Neural cell (in vitro differentiated cells): Measurements from ENCODE around the gene GCNT3. TPM values are rescaled to one million over a fixed set of nuclear protein-coding genes. Genes with fewer than 3 reads are reported as not detected.

ENCODE experiments used
- H2AFZ ChIP-seq: fragments of 200-600, 300-800 bp; sonication (generic), shearing (Covaris generic); 2 replicates; pipeline ENCODE4 v1.6.0; 2014; ENCODE audit warnings: low read depth, mild to moderate bottlenecking, antibody characterized with exemption, low read length, moderate library complexity
- H3F3A ChIP-seq: fragments of 200-600 bp; shearing (Covaris generic); 2 replicates; pipeline ENCODE4 v1.6.1; 2016; ENCODE audit warnings: mild to moderate bottlenecking, moderate library complexity, mixed read lengths, antibody characterized with exemption, low read length; ENCODE audit not compliant: insufficient read depth, poor library complexity, severe bottlenecking
- H3K27ac ChIP-seq: fragments of 200-600, 300-800 bp; sonication (generic), shearing (Covaris generic); 2 replicates; pipeline ENCODE4 v1.5.1; 2014; ENCODE audit warnings: mild to moderate bottlenecking, low read length, moderate library complexity
- H3K27me3 ChIP-seq: fragments of 300-800, 200-600 bp; sonication (generic), shearing (Covaris generic); 2 replicates; pipeline ENCODE4 v1.6.0; 2014; ENCODE audit warnings: mild to moderate bottlenecking, low read depth, low read length, moderate library complexity; ENCODE audit not compliant: insufficient read depth
- H3K36me3 ChIP-seq: fragments of 300-800, 200-600 bp; sonication (generic), shearing (Covaris generic); 2 replicates; pipeline ENCODE4 v1.5.1; 2014; ENCODE audit warnings: mild to moderate bottlenecking, antibody characterized with exemption, low read length, moderate library complexity; ENCODE audit not compliant: insufficient read depth
- H3K4me2 ChIP-seq: fragments of 300-800, 200-600 bp; sonication (generic), shearing (Covaris generic); 2 replicates; pipeline ENCODE4 v1.6.0; 2014; ENCODE audit warnings: mild to moderate bottlenecking, low read length
- H3K4me3 ChIP-seq: fragments of 300-800, 200-600 bp; sonication (generic), shearing (Covaris generic); 2 replicates; pipeline ENCODE4 v1.5.1; 2014; ENCODE audit warnings: mild to moderate bottlenecking, low read length, moderate library complexity
- H3K79me2 ChIP-seq: fragments of 200-600 bp; shearing (Covaris generic); replicated peaks from 2 replicates; pipeline ENCODE4 v1.6.0; 2014; ENCODE audit warnings: mild to moderate bottlenecking, low read length, moderate library complexity; ENCODE audit not compliant: insufficient read depth
- H3K9ac ChIP-seq: fragments of 300-800, 200-600 bp; sonication (generic), shearing (Covaris generic); 2 replicates; pipeline ENCODE4 v1.6.1; 2016; ENCODE audit warnings: mild to moderate bottlenecking, low read length, mixed read lengths
- H3K9me2 ChIP-seq: fragments of 200-600 bp; shearing (Covaris generic); 2 replicates; pipeline ENCODE4 v1.6.1; 2016; ENCODE audit warnings: mild to moderate bottlenecking, low read length, mixed read lengths; ENCODE audit not compliant: insufficient read depth
- H3K9me3 ChIP-seq: fragments of 200-600, 300-800 bp; sonication (generic), shearing (Covaris generic); 2 replicates; pipeline ENCODE4 v1.6.1; 2016; ENCODE audit warnings: mild to moderate bottlenecking, mixed run types, low read length, moderate library complexity, mixed read lengths
- H4K20me1 ChIP-seq: fragments of 200-600 bp; shearing (Covaris generic); 2 replicates; pipeline ENCODE4 v1.6.1; 2016; ENCODE audit warnings: mild to moderate bottlenecking, mixed run types; ENCODE audit not compliant: insufficient read depth
- EP300 ChIP-seq: fragments of 450-650 bp; conservative IDR thresholded peaks from 2 replicates; pipeline ENCODE4 v1.6.1; 2014; ENCODE audit warnings: antibody characterized with exemption, mild to moderate bottlenecking, moderate library complexity; ENCODE audit not compliant: poor library complexity, severe bottlenecking
- EZH2 ChIP-seq: fragments of 200-600, 300-800 bp; shearing (Covaris generic), sonication (generic); IDR thresholded peaks from 2 replicates; pipeline ENCODE4 v1.6.1; 2014; ENCODE audit warnings: antibody characterized with exemption, low read length, borderline replicate concordance, mild to moderate bottlenecking; ENCODE audit not compliant: insufficient read depth, poor library complexity, severe bottlenecking
- MXI1 ChIP-seq: fragments of 450-650 bp; conservative IDR thresholded peaks from 2 replicates; pipeline ENCODE4 v1.6.1; 2014; ENCODE audit warnings: antibody characterized with exemption, mild to moderate bottlenecking; ENCODE audit not compliant: poor library complexity, severe bottlenecking
- POLR2AphosphoS5 ChIP-seq: IDR thresholded peaks from 2 replicates; pipeline ENCODE4 v1.6.1; 2012
- RAD21 ChIP-seq: fragments of 450-650 bp; conservative IDR thresholded peaks from 2 replicates; pipeline ENCODE4 v1.6.1; 2014; ENCODE audit warnings: antibody characterized with exemption, mild to moderate bottlenecking, moderate library complexity
- SMC3 ChIP-seq: fragments of 450-650 bp; conservative IDR thresholded peaks from 2 replicates; pipeline ENCODE4 v1.6.1; 2014; ENCODE audit warnings: antibody characterized with exemption, mild to moderate bottlenecking, moderate library complexity; ENCODE audit not compliant: poor library complexity
- TAF1 ChIP-seq: IDR thresholded peaks from 2 replicates; pipeline ENCODE4 v1.6.1; 2012; ENCODE audit warnings: low read depth
- polyA plus RNA-seq: library from polyadenylated mRNA; depleted of rRNA; stranded (reverse); fragments of >200 nt; gene quantifications from 2 replicates; pipeline ENCODE4 v1.2.3, GENCODE V29; 2014
- TF ChIP-seq, protein P1 (sequence below): IDR thresholded peaks from 2 replicates; pipeline ENCODE4 v1.6.1; 2012; ENCODE audit warnings: borderline replicate concordance
- TF ChIP-seq, protein P2 (sequence below): fragments of 450-650 bp; IDR thresholded peaks from 2 replicates; pipeline ENCODE4 v1.5.1; 2014; ENCODE audit warnings: antibody characterized with exemption, mild to moderate bottlenecking, moderate library complexity; ENCODE audit not compliant: poor library complexity, severe bottlenecking

Gene GCNT3
- polyA plus RNA-seq, 1 donor from 2014 or later, result 0.81 TPM

DNA sequence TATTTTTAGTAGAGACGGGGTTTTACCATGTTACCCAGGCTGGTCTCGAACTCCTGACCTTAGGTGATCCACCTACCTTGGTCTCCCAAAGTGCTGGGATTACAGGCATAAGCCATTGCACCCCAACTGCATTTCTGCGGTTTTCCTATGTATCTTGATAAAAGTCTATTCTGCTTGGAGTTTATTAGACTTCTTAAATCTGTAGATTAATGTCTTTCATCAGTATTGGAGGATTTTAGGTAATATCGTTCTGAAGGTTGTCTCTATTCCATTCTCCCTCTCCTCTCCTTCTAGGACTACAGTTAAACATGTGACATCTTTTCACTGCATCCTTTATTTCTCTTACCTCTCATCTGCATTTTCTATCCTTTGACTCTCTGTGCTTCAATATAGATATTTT, 46.3 kb upstream of the GCNT3 start (continued):
- TF ChIP-seq, protein P1, sequence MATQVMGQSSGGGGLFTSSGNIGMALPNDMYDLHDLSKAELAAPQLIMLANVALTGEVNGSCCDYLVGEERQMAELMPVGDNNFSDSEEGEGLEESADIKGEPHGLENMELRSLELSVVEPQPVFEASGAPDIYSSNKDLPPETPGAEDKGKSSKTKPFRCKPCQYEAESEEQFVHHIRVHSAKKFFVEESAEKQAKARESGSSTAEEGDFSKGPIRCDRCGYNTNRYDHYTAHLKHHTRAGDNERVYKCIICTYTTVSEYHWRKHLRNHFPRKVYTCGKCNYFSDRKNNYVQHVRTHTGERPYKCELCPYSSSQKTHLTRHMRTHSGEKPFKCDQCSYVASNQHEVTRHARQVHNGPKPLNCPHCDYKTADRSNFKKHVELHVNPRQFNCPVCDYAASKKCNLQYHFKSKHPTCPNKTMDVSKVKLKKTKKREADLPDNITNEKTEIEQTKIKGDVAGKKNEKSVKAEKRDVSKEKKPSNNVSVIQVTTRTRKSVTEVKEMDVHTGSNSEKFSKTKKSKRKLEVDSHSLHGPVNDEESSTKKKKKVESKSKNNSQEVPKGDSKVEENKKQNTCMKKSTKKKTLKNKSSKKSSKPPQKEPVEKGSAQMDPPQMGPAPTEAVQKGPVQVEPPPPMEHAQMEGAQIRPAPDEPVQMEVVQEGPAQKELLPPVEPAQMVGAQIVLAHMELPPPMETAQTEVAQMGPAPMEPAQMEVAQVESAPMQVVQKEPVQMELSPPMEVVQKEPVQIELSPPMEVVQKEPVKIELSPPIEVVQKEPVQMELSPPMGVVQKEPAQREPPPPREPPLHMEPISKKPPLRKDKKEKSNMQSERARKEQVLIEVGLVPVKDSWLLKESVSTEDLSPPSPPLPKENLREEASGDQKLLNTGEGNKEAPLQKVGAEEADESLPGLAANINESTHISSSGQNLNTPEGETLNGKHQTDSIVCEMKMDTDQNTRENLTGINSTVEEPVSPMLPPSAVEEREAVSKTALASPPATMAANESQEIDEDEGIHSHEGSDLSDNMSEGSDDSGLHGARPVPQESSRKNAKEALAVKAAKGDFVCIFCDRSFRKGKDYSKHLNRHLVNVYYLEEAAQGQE, result no peak
- no peak for TF ChIP-seq SMC3

DNA sequence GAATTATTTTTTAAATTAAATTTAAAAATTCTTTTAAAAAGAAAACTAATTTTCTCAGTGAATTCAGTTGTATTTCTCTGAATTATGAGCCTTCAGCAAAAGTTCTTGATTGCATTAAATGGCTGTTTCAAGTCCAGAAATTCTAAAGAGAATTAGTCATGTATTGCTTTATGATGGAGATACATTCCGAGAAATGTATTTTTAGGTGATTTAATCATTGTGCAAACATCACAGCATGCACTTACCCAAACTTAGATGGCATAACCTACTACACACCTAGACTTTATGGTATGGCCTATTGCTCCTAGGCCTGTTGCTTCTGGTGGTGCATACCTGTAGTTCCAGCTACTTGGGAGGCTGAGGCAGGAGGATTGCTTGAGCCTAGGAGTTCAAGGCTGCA, 44.3 kb upstream of the GCNT3 start:
- no peaks in the 10 kb centered on the region for H3K9me2 ChIP-seq
- peaks cover 11% of the 10 kb centered on the region for H3K9me3 ChIP-seq
- no peaks in the 10 kb centered on the region for H3K79me2 ChIP-seq
- no peak overlapping the region for H3K4me3 ChIP-seq
- H3K36me3 ChIP-seq, result no peaks in the 10 kb centered on the region
- no peak overlapping the region for H2AFZ ChIP-seq
- H3F3A ChIP-seq, result no peaks in the 10 kb centered on the region
- H4K20me1 ChIP-seq, result no peaks in the 10 kb centered on the region
- H3K4me2 ChIP-seq, result no peak overlapping the region
- H3K27ac ChIP-seq, result no peak overlapping the region
- H3K27me3 ChIP-seq, result no peaks in the 10 kb centered on the region
- H3K9ac ChIP-seq, result no peak overlapping the region
- no peak for TF ChIP-seq TAF1
- TF ChIP-seq, protein P2, sequence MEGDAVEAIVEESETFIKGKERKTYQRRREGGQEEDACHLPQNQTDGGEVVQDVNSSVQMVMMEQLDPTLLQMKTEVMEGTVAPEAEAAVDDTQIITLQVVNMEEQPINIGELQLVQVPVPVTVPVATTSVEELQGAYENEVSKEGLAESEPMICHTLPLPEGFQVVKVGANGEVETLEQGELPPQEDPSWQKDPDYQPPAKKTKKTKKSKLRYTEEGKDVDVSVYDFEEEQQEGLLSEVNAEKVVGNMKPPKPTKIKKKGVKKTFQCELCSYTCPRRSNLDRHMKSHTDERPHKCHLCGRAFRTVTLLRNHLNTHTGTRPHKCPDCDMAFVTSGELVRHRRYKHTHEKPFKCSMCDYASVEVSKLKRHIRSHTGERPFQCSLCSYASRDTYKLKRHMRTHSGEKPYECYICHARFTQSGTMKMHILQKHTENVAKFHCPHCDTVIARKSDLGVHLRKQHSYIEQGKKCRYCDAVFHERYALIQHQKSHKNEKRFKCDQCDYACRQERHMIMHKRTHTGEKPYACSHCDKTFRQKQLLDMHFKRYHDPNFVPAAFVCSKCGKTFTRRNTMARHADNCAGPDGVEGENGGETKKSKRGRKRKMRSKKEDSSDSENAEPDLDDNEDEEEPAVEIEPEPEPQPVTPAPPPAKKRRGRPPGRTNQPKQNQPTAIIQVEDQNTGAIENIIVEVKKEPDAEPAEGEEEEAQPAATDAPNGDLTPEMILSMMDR, result no peak
- TF ChIP-seq MXI1, result no peak
- TF ChIP-seq EZH2, result no peak
- no peak for TF ChIP-seq SMC3
- TF ChIP-seq POLR2AphosphoS5, result no peak
- no peak for TF ChIP-seq RAD21
- no peak for TF ChIP-seq EP300
- TF ChIP-seq, protein P1, result no peak
